HG03442 (cell line): ENCODE results near the gene DTWD1.
"Not testable (repeated sequence)": the region's sequence is repeated elsewhere in the genome, so short reads cannot be mapped to it uniquely, and the experiment has no call there.

Experiments
- ATAC-seq: cut with Tn5 transposase; IDR thresholded peaks from one replicate; pipeline ENCODE4 v1.9.1; 2021; ENCODE audit warnings: mild to moderate bottlenecking, moderate library complexity; ENCODE audit not compliant: unreplicated experiment

Gene DTWD1

GRCh38 chr15:49645941-49646340 lies 25.1 kb downstream of the DTWD1 start:
- ATAC-seq, result no peak

DNA sequence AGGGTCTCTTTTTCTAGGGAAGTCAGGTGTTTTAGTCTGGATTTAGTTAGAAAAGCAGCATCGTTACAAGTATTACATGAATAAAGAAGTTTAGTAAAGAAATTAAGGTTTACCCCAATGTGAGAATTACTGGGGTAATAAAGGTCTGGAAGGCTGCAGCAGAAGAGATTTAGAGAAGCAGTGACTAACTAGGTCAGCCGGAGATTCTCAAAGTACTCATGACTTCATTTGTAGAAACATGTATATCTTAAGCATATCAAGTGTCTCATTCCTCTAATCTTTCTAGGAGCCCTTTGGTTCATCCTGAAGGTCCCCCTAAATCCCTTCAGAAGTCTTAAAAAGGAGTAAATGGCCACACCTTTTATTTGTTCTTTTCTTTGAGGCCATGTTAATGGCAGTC lies 26.0 kb downstream of the DTWD1 start:
- ATAC-seq, result no peak

- no peak for ATAC-seq
These were observed 29.1 kb downstream of the DTWD1 start for GRCh38 chr15:49649987-49650386.

- no peak for ATAC-seq
These were observed 29.8 kb downstream of the DTWD1 start for GRCh38 chr15:49650676-49651075.

- ATAC-seq, result no peak
These were observed 32.1 kb downstream of the DTWD1 start for GRCh38 chr15:49652922-49653321.

DNA sequence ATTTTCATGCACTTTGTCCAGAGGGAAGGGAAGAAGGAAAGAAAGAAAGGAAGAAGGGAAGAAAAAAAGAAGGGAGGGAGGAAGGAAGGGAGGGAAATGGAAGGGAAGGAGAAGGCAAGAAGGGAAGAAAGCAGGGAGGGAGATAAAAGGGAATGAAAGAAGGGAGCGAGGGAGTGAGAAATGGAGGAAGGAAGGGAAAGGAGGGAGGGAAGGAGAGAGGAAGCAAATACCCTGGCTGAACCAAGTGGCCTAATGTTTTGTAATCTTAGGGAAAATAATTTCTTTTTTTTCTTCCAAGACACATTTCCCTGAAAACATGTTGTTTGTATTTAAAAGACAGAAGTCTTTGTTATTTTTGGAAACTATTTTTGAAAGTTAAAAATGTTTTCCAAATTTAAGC lies 35.9 kb downstream of the DTWD1 start:
- ATAC-seq, result no peak

GRCh38 chr15:49664716-49665115 lies 43.9 kb downstream of the DTWD1 start:
- ATAC-seq, result no peak

GRCh38 chr15:49666486-49666885 lies 45.6 kb downstream of the DTWD1 start:
- not testable (repeated sequence) for ATAC-seq

DNA sequence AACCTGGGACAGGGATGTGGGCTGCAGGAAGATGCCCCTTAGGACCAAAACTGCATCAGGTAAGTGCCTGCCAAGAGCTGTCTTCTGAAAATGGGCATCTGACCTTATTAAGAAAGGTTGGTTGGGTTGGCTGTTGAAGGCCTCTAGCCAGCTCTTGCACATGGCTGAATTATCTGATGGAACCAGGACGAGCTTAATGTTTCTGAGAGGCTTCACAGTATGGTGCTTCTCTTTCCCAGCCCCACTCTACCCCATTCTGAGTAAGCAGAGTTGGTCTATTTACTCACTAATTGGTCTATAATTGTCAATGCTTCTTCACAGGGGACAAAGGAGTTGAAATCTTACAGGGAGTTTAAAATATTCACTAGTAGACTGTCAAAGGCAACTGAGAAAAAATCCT lies 48.4 kb downstream of the DTWD1 start:
- ATAC-seq, result no peak

DNA sequence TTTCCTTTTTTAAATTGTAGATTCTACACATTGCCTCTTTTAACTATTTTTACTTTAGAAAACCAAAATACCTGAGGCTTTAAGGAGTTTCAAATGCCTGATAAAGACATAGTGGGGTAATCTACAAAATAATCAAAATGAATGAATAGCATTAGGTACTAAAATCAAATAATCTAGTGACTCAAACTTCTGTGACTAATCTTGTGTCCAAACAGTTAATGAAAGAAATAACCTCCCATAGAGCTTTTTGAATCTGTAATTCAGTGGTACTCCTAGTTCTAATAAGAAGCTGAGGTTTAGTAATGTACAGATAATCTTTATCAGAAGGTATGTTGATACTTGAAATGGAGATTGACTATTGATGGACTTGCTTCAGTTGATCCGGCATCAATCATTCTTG lies 53.0 kb downstream of the DTWD1 start:
- no peak for ATAC-seq

GRCh38 chr15:49674370-49674769 lies 53.5 kb downstream of the DTWD1 start:
- no peak for ATAC-seq

GRCh38 chr15:49675041-49675440 lies 54.2 kb downstream of the DTWD1 start:
- ATAC-seq, result no peak

GRCh38 chr15:49678655-49679054 lies 57.8 kb downstream of the DTWD1 start:
- no peak for ATAC-seq

DNA sequence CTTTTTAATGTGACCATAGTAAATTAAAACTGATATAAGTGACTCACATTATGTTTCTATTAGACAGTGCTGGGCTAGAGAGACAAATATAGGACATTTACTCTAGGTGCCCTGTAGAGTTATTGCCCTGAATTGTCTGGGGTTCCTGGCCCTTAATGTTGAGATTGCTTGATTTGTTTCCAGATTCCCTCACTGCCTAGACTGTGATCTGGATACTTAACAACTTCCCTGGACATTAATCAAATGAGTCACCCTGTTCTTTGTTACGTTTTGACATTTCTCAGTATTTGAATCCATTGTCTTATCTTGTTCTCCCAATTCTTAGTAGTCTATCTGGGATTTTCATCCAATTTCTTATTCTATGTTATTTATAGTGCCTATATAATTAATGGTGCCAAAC lies 65.8 kb downstream of the DTWD1 start:
- ATAC-seq, result no peak

DNA sequence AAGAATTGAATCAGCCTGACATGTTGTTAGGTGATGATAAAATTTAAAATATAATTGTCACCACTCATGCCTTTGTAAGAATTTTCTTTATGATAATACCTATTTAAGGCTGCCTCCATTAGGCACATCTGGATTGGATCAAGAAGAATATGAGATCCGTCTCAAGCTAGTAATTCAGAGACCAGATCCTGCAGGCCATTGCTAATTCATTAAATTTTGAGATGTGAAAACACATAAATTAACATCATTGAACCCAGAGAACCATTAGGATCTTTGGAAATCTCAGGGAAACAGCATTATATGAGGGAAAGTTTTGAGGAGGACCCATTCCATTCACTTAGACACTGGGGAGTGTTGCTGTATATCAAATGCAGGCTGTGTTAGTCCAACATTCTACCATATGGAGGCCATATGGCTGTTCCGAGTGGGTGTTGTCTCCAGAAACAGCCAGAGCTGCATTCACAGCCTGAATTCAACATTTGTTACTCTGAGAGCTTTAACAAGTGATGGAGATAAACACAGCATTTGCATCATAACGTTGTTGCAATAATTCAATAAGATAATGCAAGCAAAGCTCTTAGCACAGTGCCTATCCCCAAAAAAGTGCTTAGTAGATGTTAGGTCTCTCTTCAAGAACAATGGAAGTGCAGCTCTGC lies 67.4 kb downstream of the DTWD1 start:
- ATAC-seq, result no peak

GRCh38 chr15:49692514-49693090 lies 71.8 kb downstream of the DTWD1 start:
- ATAC-seq, result no peak

DNA sequence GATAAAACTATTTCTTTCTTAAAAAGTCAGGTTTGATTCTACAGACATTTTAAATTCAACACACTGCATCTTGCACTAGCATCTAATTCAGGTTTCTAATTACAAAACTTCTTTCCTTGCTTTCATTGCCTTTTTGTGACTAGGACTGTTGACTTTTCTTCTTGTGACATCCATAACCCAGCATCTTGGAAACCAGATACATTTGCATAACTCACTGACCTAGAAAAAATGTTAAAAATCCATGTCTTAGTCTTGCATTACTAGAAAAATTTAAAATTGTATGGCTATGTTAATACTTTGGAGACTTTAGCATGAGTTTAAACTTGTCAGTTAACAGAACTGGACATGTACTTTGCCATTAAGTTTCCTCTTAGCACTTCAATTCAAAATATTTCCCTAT lies 72.7 kb downstream of the DTWD1 start:
- ATAC-seq, result no peak

- no peak for ATAC-seq
These were observed 75.6 kb downstream of the DTWD1 start for GRCh38 chr15:49696433-49696832.

- no peak for ATAC-seq
These were observed 76.3 kb downstream of the DTWD1 start for GRCh38 chr15:49697121-49697520.

DNA sequence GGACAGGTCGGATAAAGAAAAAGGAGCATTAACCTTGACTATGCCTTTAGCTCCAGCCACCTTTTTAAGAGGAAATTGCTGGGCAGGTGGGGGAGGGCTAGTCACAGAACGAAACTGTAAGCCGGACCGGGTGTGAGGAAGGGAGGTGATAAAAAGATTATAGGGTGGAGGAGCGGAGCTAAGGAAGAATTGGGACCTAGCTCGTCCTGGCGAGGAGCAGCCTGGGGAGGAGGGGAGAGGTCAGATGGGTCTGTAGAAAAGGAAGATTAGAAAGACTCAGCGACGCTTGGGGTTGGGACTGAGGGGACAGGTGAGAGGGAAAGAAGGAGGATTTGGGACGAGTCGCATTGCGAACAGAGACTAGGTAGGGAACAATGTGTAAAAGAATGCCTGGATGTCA lies 82.1 kb downstream of the DTWD1 start:
- ATAC-seq, result not testable (repeated sequence)
